ENCODE results near the gene ADGRA3. TPM values are rescaled to one million over a fixed set of nuclear protein-coding genes. Genes with fewer than 3 reads are reported as not detected.

The ADGRA3 gene
- total RNA-seq, 4 donors from 2014 or later = 17.1 to 86.4 (median 25.7) TPM

GRCh38 chr4:22485737-22486136 is 30.1 kb downstream of the ADGRA3 start:
- TF ChIP-seq POLR2A (IDR thresholded peaks at IDR 0.05) (no peak), CTCF (IDR thresholded peaks at IDR 0.05 in 4 of 5, conservative IDR thresholded peaks at IDR 0.05 in 1 of 5) (no peak)
- H3K36me3 ChIP-seq = no peaks in the 10 kb centered on the region
- H3K27ac ChIP-seq = peak overlapping the region in 3 of 4 donors; percentile 3 to 72 (median 4)
- no peaks in the 10 kb centered on the region for H3K9me3 ChIP-seq
- H3K4me3 ChIP-seq = no peak overlapping the region
- peaks cover 56 to 62% of the 10 kb centered on the region in 2 donors for H3K4me1 ChIP-seq
- in situ Hi-C loops (cut with MboI; ENCODE audit: low sequenced_read_pairs in 4 of 4) = no loop called here
- intact Hi-C loops (cut with DNase I; ENCODE audit: low total_unique reads) = no loop called here
- H3K27me3 ChIP-seq = no peaks in the 10 kb centered on the region
- DNase-seq (no peak), ATAC-seq (no peak)

DNA sequence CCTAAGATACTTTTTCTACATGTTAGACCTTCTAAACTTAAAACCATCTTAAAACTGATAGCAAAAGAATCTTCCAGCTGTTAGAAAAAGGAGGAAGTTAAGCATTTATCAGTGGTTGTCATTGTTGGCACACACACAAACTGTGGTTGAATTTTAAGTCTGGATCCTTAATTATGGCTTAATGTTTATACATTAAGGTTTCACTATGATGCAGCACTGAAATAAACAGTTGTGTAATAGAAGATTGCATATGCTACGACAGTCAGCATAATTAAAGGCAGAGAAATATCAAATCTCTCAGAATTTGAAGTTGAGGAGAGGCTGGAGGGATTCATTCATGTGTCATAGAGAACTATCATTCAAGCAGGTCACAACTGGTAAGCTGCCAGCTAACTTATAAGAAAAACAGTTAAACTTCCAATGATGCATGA is 32.3 kb downstream of the ADGRA3 start:
- intact Hi-C loops (cut with DNase I; ENCODE audit: low total_unique reads) = no loop called here
- Histone ChIP-seq H3K9me3 (no peaks in the 10 kb centered on the region), H3K27me3 (no peaks in the 10 kb centered on the region), H3K27ac (no peak overlapping the region), H3K4me1 (peaks cover 38 to 52% of the 10 kb centered on the region in 2 donors), H3K36me3 (no peaks in the 10 kb centered on the region), H3K4me3 (no peak overlapping the region)
- TF ChIP-seq POLR2A (IDR thresholded peaks at IDR 0.05) (no peak), CTCF (IDR thresholded peaks at IDR 0.05 in 4 of 5, conservative IDR thresholded peaks at IDR 0.05 in 1 of 5) (no peak)
- DNase-seq (no peak), ATAC-seq (no peak)
- in situ Hi-C loops (cut with MboI; ENCODE audit: low sequenced_read_pairs in 4 of 4) = no loop called here

DNA sequence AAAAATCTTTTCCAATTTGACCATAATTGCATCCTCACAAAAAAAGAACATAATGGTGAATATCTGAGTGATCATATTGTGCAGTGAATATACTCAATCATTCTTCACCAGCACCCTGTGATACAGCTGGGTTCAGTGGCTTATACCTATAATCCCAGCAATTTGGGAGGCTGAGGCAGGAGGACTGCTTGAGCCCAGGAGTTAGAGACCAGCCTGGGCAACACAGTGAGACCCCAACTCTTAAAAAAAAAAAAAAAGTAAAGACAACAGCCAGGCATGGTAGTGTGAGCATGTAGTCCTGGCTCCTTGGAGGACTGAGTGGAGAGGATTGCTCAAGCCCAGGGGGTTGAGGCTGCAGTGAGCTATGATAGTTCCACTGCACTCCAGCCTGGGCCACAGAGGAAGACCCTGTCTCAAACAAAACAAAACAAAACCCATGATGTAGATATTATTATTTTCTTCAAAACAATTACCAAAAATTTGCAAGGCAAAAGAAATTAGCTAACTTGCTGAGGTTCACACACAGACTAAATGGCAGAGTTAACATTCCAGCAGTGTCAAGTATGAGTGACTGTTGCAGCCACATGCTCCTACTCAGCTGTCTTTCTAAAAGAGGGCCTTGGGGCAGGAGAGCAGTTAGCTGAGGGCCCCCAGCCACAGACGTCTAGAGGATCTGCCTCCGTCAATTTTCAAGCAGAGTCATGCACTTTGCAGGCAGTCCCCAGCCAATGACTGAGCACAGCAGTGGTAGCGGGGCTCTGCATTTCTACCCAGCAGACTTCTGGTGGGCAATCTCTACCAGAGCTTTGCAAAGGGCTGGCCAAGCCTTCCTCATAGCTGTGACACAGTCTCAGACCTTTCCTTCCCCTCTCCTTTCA is 33.4 kb downstream of the ADGRA3 start:
- H3K4me1 ChIP-seq = peaks cover 27 to 49% of the 10 kb centered on the region in 2 donors
- H3K36me3 ChIP-seq = no peaks in the 10 kb centered on the region
- H3K27ac ChIP-seq = peak overlapping the region in 1 of 4 donors; percentile 44
- in situ Hi-C loops (cut with MboI; ENCODE audit: low sequenced_read_pairs in 4 of 4) = no loop called here
- no peak overlapping the region for H3K4me3 ChIP-seq
- H3K27me3 ChIP-seq = no peaks in the 10 kb centered on the region
- TF ChIP-seq POLR2A (IDR thresholded peaks at IDR 0.05) (no peak), CTCF (IDR thresholded peaks at IDR 0.05 in 4 of 5, conservative IDR thresholded peaks at IDR 0.05 in 1 of 5) (no peak)
- DNase-seq = no peak
- no peaks in the 10 kb centered on the region for H3K9me3 ChIP-seq
- ATAC-seq = peak in 1 of 2 donors; percentile 63
- intact Hi-C loops (cut with DNase I; ENCODE audit: low total_unique reads) = no loop called here

DNA sequence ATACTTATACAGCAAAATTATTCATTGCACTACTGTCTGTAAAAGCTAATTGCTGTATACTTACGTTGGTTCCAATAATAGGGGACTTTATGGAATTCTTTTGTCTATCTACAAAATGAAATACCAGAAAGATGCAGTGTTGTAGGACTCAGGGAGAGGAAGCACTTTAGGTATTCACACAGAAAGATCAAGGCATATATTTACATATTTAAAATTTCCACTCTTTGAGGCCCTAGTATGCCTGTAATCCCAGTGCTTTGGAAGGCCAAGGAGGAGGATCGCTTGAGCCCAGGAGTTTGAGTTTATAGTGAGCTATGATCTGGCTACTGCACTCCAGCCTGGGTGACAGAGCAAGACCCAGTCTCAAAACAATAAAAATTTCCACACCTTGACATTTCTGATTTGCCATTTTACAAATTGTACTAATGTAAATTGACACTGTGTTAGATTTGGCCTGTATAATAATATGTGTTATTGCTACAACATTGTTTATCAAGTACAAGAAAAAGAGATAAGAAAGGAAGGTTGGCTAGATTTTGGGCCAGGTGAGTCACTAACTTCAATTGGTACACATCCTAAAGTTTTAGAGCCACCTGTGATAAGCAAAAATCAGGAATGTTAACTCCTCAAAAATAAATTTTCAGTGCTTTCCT is 35.1 kb downstream of the ADGRA3 start:
- peak overlapping the region in 2 of 4 donors; percentile 43 to 47 for H3K27ac ChIP-seq
- ATAC-seq (no peak), DNase-seq (no peak)
- no peaks in the 10 kb centered on the region for H3K27me3 ChIP-seq
- intact Hi-C loops (cut with DNase I; ENCODE audit: low total_unique reads) (no loop called here), in situ Hi-C loops (cut with MboI; ENCODE audit: low sequenced_read_pairs in 4 of 4) (no loop called here)
- TF ChIP-seq CTCF (IDR thresholded peaks at IDR 0.05 in 4 of 5, conservative IDR thresholded peaks at IDR 0.05 in 1 of 5) (no peak), POLR2A (IDR thresholded peaks at IDR 0.05) (no peak)
- peaks cover 19 to 37% of the 10 kb centered on the region in 2 donors for H3K4me1 ChIP-seq
- H3K36me3 ChIP-seq = no peaks in the 10 kb centered on the region
- H3K9me3 ChIP-seq = no peaks in the 10 kb centered on the region
- H3K4me3 ChIP-seq = no peak overlapping the region
